ENCODE measurements around the gene PADI6.

Gene PADI6

GRCh38 chr1:17429183-17429582, 57.2 kb downstream of the PADI6 start:
- no peak for DNase-seq (ENCODE audit: insufficient read length, low spot score)

GRCh38 chr1:17432412-17432811, 60.4 kb downstream of the PADI6 start:
- DNase-seq (ENCODE audit: insufficient read length, low spot score), result no peak

More at GRCh38 chr1:17429183-17429582, 57.2 kb downstream of the PADI6 start:
- no peak for FAIRE-seq

GRCh38 chr1:17433261-17433660, 61.3 kb downstream of the PADI6 start:
- no peak for FAIRE-seq
- DNase-seq (ENCODE audit: insufficient read length, low spot score), result no peak

More at GRCh38 chr1:17432412-17432811, 60.4 kb downstream of the PADI6 start:
- no peak for FAIRE-seq

- DNase-seq (ENCODE audit: insufficient read length, low spot score) (no peak), FAIRE-seq (no peak)
Observed at GRCh38 chr1:17434016-17434415, 62.0 kb downstream of the PADI6 start.

- DNase-seq (ENCODE audit: insufficient read length, low spot score), result no peak
- FAIRE-seq, result no peak
Observed at GRCh38 chr1:17434601-17435000, 62.6 kb downstream of the PADI6 start.

GRCh38 chr1:17436380-17437174, 64.6 kb downstream of the PADI6 start:
- FAIRE-seq (no peak), DNase-seq (ENCODE audit: insufficient read length, low spot score) (no peak)

- DNase-seq (ENCODE audit: insufficient read length, low spot score) (no peak), FAIRE-seq (no peak)
Observed at GRCh38 chr1:17437260-17437579, 65.2 kb downstream of the PADI6 start.

GRCh38 chr1:17437580-17438317, 65.8 kb downstream of the PADI6 start:
- DNase-seq (ENCODE audit: insufficient read length, low spot score) (peak; percentile 63), FAIRE-seq (no peak)

- DNase-seq (ENCODE audit: insufficient read length, low spot score) (peak; percentile 27), FAIRE-seq (no peak)
Observed at GRCh38 chr1:17438318-17439249, 66.6 kb downstream of the PADI6 start.

- DNase-seq (ENCODE audit: insufficient read length, low spot score) (peak; percentile 61), FAIRE-seq (peak; percentile 31)
Observed at GRCh38 chr1:17439250-17440073, 67.5 kb downstream of the PADI6 start, which contains the start of gene RCC2. Gene RCC2 (minus strand): TSS chr1:17439677. CDS start chr1:17438514, 1,163 bp downstream.

GRCh38 chr1:17440074-17440826, 68.3 kb downstream of the PADI6 start:
- FAIRE-seq, result no peak

GRCh38 chr1:17440827-17441168, 68.8 kb downstream of the PADI6 start:
- DNase-seq (ENCODE audit: insufficient read length, low spot score), result no peak

More at GRCh38 chr1:17440074-17440826, 68.3 kb downstream of the PADI6 start:
- DNase-seq (ENCODE audit: insufficient read length, low spot score), result no peak

GRCh38 chr1:17441265-17441992, 69.4 kb downstream of the PADI6 start:
- no peak for FAIRE-seq
- no peak for DNase-seq (ENCODE audit: insufficient read length, low spot score)

More at GRCh38 chr1:17440827-17441168, 68.8 kb downstream of the PADI6 start:
- no peak for FAIRE-seq

- FAIRE-seq (no peak), DNase-seq (ENCODE audit: insufficient read length, low spot score) (no peak)
Observed at GRCh38 chr1:17441993-17442357, 70.0 kb downstream of the PADI6 start.

- FAIRE-seq (no peak), DNase-seq (ENCODE audit: insufficient read length, low spot score) (no peak)
Observed at GRCh38 chr1:17442841-17443240, 70.8 kb downstream of the PADI6 start.

GRCh38 chr1:17447501-17447992, 75.6 kb downstream of the PADI6 start:
- FAIRE-seq (no peak), DNase-seq (ENCODE audit: insufficient read length, low spot score) (no peak)
